Neural cell (in vitro differentiated cells): Measurements from ENCODE around the gene TOGARAM2.

Experiments used
- EP300 ChIP-seq: fragments of 450-650 bp; conservative IDR thresholded peaks from 2 replicates; pipeline ENCODE4 v1.6.1; 2014; ENCODE audit warnings: antibody characterized with exemption, mild to moderate bottlenecking, moderate library complexity; ENCODE audit not compliant: poor library complexity, severe bottlenecking
- EZH2 ChIP-seq: fragments of 200-600, 300-800 bp; shearing (Covaris generic), sonication (generic); IDR thresholded peaks from 2 replicates; pipeline ENCODE4 v1.6.1; 2014; ENCODE audit warnings: antibody characterized with exemption, low read length, borderline replicate concordance, mild to moderate bottlenecking; ENCODE audit not compliant: insufficient read depth, poor library complexity, severe bottlenecking
- POLR2AphosphoS5 ChIP-seq: IDR thresholded peaks from 2 replicates; pipeline ENCODE4 v1.6.1; 2012
- RAD21 ChIP-seq: fragments of 450-650 bp; conservative IDR thresholded peaks from 2 replicates; pipeline ENCODE4 v1.6.1; 2014; ENCODE audit warnings: antibody characterized with exemption, mild to moderate bottlenecking, moderate library complexity
- TAF1 ChIP-seq: IDR thresholded peaks from 2 replicates; pipeline ENCODE4 v1.6.1; 2012; ENCODE audit warnings: low read depth
- TF ChIP-seq, protein P1 (sequence below): fragments of 450-650 bp; IDR thresholded peaks from 2 replicates; pipeline ENCODE4 v1.5.1; 2014; ENCODE audit warnings: antibody characterized with exemption, mild to moderate bottlenecking, moderate library complexity; ENCODE audit not compliant: poor library complexity, severe bottlenecking

DNA sequence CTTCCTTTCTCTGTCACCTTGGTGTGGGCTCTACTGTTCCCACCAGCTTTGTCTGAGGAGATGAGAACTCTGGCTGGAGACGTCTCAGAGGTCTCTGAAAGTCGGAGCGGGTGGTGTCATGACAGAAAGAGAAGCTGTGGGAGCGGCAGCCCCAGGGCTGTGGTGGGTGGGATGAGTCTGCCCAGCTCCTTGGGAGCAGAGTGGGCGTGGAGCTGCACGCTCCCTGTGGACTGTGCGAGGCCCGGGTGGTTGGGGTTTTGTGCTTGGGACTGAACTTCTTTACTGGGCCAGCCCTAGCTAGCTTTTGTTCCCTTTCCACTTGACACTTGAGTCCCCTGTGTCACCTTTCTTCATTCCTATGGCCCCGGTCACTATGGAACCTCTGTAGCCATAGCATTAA is 10.4 kb downstream of the TOGARAM2 start:
- TF ChIP-seq, protein P1, sequence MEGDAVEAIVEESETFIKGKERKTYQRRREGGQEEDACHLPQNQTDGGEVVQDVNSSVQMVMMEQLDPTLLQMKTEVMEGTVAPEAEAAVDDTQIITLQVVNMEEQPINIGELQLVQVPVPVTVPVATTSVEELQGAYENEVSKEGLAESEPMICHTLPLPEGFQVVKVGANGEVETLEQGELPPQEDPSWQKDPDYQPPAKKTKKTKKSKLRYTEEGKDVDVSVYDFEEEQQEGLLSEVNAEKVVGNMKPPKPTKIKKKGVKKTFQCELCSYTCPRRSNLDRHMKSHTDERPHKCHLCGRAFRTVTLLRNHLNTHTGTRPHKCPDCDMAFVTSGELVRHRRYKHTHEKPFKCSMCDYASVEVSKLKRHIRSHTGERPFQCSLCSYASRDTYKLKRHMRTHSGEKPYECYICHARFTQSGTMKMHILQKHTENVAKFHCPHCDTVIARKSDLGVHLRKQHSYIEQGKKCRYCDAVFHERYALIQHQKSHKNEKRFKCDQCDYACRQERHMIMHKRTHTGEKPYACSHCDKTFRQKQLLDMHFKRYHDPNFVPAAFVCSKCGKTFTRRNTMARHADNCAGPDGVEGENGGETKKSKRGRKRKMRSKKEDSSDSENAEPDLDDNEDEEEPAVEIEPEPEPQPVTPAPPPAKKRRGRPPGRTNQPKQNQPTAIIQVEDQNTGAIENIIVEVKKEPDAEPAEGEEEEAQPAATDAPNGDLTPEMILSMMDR: no peak
- TF ChIP-seq EZH2: no peak
- TF ChIP-seq TAF1: no peak
- no peak for TF ChIP-seq RAD21
- TF ChIP-seq EP300: no peak
- TF ChIP-seq POLR2AphosphoS5: no peak
